GM18868 (cell line): Measurements from ENCODE around the gene PLCD3.
"Not testable (repeated sequence)": the region's sequence is repeated elsewhere in the genome, so short reads cannot be mapped to it uniquely, and the experiment has no call there.

Experiments used
- ATAC-seq: cut with Tn5 transposase; IDR thresholded peaks from one replicate; pipeline ENCODE4 v1.9.1; 2021; ENCODE audit warnings: mild to moderate bottlenecking, moderate library complexity; ENCODE audit not compliant: unreplicated experiment

The PLCD3 gene

DNA sequence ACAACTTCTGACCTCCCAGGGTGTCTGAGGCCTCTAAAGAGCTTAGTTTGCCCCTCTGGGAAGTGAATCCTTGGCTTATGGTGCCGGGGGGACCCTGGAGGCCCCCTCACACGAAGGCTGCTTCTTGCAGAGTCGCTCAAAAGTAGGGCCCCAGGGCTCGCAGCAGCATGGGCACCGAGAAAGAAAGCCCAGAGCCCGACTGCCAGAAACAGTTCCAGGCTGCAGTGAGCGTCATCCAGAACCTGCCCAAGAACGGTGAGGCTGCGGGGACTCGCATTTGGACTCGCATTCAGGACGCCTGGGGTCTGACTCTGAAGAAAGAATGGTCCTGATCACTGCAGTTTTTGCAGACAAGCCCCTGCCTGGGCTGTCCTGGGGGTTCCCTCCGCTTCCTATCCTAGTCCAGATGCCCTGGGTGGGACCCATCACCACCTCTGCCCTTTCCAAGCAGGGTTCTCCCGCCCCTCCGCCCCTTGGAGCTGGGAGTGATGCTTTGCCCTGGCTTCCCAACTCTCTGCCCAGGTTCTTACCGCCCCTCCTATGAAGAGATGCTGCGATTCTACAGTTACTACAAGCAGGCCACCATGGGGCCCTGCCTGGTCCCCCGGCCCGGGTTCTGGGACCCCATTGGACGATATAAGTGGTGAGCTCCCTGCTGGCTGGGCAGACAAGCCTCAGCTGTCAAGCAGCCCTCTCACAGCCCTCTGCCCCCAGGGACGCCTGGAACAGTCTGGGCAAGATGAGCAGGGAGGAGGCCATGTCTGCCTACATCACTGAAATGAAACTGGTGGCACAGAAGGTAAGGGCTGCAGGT lies 3.9 kb upstream of the PLCD3 start:
- ATAC-seq: no peak

DNA sequence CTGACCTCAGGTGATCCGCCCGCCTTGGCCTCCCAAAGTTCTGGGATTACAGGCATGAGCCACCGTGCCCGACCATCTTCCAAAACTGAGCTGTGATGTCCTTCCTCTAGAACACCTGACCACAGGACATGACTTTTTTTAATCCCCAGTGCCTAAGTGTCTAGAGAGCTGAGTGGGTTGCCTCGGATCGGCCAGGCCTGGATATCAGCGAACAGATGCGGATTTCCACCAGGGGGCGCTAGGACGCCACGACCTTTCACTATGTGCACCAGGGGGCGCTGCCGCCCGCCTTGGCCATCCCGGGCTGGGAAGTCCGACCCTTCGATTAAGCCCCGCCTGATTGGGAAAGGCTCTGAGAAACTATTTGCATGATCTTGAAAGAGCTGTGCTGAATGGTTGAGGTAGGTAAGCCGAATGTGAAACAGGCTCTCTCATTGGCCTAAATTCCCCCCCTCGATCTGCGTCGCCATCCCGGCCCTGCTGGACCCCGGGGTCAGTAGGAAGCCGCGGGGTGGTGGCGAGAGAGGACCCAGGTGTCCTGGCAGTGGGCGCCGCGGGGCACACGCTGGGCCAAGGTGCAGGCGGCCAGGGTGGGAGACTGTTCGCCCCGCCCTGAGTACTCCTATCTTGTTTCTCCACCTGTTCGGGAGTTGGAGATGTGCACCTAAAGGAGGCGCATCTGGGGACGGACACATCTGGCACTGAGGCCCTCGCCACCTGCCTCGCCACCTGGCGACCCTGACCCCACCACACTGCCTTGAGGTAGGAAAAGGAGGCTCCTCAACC lies 3.1 kb upstream of the PLCD3 start, which contains the start of gene ACBD4:
Gene ACBD4, plus strand, starts transcription at position 496 of the 786 bp plus-strand sequence. CDS start 458 bp downstream, outside the sequence.
- peak; percentile 81 for ATAC-seq

DNA sequence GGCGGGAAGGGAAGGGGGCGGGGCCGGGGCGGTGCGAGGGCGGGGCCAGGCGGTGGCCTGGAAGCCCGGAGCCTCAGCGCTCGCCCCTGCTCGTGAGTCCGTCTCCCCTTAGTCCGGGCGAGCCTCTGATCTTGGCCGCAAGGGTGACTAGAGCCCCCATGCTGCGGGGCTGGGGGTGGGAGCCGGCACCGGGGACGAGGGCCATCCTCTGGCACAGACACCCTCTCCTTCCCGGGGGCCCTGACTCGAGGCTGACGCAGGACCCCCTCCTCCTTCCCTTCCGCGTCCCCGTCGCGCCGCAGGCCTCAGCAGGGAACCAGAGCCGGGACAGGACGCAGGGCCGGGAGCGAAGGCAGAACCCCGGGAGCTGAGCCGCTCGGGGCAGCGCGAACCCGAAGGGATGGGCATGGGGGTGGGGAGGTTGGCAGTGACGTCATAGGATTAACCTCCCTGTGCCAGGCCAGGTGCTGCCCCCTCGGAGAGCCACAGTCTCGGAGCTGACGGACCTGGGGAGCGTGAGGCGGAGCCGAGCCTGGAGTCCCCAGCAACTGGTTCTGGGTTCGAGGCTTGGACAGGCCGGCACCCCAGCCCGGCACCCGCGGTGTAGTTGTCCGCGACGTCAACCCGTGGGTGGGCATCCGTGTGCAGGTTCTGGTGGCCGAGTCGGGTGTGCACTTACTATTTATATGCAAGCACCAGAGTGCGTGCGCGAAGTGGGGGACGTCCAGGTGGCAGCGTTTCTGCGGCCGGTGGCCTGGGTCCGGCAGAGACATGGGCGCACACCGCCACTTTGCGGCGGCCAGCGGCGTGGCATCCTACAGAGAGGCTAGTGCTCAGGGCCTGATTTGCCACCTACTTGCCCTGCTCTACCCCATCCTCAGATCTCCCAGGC lies 503 bp upstream of the PLCD3 start:
- ATAC-seq: no peak

DNA sequence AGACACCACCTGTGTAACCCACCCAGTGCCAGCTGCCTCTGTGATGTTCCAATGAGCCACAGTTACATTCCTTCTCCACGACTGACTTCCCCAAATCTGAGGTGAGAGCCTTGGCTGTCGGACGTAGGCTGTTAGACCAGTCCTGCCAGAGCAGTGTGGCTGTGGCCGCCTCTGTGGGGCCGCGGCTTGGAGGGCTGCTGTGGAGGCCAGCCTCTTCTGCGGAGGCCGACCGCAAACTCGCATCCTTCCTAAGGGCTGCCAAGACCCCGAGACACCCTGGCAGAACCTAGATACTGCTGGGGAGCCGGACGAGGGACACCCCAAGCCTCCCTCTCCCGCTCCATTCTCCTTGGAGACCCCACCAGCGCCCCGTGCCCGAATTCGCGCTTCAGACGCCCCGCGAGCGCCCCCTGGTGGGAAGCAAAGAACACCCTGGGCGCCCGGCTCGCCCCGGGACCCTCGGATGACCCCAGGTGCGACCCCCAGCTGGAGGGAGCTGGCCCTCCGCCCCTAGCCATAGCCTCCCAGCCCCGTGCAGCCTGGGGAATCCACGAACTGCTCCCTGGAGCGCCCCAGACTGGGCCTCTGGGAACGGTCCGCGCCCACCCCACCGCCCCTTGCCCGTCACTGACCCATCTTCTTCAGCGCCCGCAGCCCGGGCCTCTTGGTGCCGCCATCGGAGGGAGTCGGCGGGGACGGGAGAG lies 547 bp downstream of the PLCD3 start:
- no peak for ATAC-seq

DNA sequence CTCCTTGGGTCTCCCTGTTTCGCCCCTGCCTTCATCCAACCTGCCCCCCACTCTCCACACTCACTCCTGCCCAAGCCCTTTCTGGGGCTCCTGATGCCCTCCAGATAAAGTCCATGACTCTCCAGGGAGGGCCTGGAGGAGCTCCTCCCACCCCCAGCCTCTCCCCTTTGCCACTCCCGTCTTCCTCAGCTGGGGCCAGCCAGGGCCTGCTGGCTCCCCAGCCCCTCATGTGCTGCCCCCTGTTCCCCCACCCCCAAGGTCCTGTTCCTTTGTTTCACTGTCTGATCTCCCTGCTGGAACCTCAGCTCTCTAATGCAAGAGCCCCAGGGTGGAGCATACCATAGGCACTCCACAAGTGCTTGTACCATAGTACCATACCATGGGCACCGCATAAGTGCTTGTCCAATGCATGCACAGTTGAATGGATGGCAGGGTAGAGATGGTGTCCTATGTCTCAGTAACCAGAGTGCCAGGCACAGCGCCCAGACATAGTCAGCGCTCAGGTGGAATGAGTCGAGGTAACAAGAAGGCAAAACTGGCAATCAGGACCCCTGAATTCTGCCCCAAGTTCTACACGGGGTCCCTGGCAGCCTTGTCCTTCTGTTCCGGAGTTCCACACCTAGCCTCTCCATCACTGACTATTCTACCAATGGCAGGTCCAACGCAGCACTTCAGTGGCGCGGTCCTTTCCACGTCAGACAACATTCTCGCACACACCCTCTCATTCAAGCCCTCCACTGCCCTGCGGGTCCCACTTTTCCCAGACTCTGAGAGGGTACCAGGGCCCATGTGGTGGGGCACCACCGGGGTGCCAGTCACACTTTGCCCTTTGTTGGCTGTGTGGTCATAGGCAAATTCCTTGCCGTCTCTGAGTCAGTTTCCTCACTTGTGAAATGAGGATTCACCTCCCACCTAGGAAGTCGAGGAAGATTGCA lies 1.4 kb downstream of the PLCD3 start:
- ATAC-seq: no peak

DNA sequence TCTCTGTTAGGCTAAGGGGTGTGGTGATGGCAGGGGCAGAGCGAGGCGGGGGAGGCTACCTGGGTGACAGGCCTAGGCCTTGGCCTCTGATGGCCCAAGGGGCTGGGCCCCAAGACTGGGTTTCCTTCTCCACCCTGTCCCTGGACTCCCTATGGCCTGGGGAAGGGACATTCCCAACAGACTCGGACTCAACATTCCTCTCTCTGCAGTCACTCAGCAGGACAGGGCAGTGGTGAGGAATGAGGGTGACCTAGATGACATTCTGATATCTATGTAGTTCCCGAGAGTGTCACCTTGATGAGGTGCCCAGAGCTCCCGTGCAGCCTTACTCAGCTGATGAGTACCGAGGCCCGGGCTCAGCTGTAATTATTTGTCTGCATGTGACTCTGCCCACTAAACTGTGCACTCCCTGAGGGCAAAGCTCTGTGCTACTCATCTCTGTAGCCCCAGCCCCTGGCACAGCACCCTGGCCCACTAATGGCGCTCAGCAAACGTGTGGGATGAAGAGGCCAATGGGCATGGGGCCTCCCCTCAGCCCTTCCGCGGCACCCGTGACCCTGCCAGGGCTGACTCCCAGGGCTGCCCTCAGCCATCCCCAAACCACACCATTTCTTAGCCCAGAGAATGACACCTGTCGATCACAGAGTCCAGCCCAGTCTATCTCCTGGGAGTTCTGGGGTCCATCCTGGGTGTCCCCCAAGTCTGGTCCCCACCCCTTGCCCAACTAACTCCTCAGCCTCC lies 2.2 kb downstream of the PLCD3 start:
- no peak for ATAC-seq

DNA sequence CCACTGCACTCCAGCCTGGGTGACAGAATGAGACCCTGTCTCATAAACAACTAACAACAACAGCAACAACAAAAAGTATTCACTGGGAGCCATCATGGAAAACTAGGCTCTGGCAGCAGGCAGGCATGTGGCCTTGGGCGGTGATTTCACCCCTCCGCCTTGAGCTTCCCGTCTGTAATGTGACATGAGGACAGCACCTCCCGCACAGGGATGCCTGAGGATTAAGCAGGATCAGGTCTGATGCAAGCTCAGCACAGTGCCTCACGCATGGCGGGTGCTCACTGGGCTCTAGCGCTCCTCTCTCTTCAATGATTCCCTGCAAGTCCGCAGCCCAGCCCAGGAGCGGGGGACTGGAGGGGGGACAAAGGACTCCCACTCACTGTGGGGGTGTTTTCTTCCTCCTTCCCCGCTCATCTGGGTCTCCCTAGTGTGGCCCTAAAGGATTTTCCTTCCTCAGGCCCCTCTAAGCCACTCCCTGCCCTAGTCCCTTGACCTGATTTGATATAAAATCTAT lies 2.8 kb downstream of the PLCD3 start:
- ATAC-seq: no peak

DNA sequence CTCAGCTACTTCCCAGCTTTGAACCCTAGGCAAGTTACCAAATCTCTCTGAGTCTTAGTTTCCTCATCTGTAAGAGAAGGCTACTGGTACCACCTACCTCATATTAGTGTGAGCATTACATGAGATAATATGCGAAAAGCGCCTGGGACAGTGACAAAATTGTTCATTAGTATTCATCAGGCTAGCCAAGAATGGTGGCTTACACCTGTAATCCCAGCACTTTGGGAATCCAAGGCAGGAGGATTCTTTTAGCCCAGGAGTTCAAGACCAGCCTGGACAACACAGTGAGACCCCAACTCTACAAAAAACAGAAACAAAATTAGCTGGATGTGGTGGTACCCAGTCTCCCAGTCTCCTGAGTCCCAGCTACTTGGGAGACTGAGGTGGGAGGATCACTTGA lies 3.3 kb downstream of the PLCD3 start:
- no peak for ATAC-seq

DNA sequence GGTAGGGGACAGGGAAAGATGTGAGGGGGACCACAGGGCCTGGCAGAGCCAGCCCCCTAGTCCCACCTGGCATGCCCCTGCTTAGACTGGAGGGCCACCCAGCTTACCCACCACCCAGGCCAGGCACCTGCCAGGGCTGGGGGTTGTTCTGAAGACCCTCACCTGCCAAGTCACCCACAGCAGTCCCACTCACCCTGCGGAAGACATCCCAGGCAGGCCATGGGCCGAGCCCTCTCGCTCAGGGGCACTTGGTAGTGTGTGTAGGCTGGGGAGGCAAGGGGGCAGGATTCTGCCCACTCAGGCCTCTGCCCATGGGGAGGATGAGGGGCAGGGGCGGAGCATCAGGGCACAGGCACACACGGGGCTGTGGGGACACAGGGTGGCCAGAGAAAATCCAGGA lies 4.0 kb downstream of the PLCD3 start:
- no peak for ATAC-seq

DNA sequence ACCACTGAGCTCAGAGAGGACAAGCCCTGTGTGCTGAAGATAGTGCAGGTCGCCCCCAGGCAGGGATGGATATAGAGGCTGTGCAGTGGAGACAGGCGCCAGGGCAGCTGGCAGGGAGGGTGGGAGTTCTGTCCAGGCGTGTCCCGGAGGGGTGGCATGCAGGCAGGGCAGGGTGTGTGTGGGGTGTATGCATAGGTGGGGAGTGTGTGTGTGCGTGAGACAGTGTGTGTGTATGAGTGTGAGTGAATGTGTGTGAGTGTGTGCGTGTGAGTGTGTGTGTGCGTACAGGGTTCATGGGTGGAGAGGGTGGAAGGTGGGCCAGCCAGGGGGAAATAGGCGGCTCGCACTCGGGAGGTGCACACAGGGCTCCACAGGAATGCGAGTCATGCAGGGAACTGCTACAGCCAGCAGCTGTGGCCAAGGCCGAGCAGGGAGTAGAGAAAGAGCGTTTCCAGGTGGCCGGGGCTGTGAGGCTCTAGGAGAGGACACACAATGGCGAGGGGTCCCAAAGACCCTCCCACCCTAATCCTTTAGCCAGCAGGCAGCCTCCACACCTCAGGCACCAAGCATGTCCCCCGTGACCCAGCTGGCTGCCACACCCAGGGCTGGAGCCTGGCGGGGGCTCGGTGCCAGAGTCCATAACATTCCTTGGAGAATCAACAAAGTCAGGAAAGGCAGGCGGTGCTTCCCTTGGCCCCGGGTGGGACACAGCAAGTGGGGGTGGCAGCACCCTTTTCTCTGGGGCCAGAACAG lies 4.6 kb downstream of the PLCD3 start:
- ATAC-seq: no peak

DNA sequence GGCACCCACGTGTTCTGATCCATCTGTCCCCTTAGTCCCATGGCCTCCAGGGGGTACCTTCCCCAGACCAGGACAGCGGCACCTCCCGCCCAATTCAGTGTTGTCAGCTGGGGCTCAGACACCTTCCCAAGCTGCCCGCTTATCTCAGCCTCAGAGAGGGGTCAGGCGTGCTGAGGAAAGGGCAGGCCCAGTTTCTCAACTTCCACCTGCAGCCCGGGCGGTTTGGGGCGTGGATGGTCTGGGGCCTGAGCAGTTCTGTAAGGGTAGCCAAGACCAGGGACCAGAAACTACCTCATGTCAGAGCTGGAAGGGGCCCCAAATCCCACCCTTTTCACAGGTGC lies 5.1 kb downstream of the PLCD3 start:
- no peak for ATAC-seq

DNA sequence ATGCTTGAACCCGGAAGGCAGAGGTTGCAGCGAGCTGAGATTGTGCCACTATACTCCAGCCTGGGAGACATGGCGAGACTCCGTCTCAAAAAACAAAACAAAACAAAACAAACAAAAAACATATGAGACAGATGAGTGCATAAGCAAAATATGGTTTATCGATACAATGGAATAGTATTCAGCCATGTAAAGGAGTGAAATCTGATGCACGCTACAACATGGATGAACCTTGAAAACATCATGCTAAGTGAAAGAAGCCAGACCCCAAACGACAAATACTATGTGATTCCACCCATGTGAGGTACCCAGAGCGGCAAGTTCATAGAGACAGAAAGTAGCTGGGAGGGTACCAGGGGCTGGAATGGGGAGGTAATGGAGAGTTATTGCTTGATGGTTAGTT lies 6.8 kb downstream of the PLCD3 start:
- ATAC-seq: no peak

DNA sequence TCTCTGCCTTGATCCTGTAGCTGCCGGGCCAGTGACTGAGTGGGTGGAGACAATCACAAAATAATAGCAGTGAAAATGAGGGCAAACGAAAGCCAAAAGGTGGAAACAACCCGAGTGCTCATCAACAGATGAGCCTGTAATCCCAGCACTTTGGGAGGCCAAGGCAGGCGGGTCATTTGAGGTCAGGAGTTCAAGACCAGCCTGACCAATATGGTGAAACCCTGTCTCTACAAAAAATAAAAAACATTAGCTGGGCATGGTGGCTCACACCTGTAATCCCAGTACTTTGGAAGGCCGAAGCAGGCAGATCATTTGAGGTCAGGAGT lies 7.6 kb downstream of the PLCD3 start:
- ATAC-seq: not testable (repeated sequence)

DNA sequence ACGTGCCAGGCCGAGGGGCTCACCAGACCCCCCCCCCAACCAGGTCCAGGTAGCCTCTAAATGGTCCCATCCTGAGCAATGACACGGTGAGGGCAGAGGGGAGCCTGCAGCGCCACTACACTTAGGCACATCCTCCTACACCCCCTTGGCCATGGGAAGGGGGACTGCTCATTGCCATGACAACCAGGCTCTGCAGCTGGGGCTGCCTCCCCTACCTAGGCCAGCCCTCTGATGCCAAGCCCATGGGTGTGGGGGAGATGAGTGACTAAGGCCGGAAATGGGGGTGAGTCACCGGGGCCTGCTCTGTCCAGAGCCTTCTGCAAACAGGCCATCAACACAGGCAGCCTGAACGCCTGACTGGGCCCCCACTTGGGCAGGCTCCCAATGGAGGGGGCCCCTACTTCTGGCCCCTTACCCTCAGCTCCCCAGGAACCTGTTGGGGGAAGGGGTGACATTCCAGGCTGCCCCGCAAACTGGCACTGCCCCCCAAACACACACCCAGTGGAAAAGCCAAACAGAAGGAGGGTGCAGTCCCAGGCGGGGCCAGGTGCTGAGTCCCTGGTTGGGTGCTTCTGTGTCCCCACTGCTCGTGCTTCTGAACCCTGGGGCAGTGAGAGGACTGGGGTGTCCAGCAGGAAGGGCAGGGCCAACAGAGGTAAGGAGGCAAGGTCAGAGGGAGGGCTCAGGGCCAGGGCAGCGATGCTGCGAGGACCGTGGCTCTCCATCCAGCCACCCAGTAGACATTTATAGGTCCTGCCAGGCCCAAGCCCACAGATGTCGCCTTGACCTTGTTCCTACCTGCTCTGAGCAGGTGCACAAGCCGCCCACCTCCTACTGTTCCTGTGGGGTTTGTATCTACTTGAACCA lies 8.2 kb downstream of the PLCD3 start:
- no peak for ATAC-seq

DNA sequence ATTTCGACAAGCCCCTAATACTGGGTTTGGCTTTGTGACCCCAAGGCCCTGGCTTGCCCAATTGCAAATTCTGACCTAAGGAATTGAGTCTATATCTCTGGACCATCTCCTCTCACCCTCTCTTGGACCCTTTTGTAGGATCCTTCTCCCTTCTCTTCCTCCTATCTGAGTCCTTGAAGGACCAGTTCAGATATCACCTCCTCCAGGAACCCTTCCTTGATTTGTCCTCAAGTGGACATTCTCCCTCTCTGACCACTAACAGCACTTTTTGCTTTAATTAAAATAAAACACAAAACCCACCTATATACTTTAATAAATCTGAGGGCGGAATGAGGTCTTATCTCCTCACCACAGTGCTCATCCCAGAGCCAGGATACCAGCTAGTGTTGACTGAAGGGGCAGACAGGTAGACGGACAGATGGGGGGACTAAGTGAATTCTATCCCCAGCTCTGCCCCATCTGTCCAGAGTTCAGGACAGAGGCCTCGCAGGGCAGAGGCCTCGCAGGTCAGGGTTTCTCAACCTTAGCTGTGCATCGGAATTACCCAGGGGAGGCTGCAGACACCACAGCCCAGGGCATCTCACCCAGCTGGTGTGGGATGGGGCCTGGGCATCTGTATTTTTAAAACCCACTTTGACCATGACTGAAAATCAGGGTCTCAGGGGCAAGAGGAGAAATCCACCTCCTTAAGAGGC lies 9.1 kb downstream of the PLCD3 start:
- ATAC-seq: no peak

DNA sequence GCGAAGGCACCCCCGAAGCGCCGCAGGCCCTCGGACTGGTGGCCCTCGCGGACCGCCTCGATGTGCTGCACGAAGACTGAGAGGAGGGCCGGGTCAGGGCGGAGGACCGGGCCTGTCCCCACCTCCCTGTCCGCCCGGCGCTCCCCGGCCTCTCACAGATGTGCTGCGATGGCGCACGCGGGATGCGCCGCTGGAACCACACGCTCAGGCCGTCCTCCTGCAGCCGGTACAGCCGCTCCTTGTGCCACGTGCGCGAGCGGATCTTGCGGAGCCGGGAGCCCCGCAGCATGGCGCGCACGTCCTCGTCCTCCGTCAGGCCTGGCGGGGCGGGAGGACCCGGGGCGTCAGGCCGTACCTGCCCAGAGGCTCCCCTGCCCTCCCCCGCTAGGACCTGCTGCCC lies 11.3 kb downstream of the PLCD3 start:
- ATAC-seq: no peak

DNA sequence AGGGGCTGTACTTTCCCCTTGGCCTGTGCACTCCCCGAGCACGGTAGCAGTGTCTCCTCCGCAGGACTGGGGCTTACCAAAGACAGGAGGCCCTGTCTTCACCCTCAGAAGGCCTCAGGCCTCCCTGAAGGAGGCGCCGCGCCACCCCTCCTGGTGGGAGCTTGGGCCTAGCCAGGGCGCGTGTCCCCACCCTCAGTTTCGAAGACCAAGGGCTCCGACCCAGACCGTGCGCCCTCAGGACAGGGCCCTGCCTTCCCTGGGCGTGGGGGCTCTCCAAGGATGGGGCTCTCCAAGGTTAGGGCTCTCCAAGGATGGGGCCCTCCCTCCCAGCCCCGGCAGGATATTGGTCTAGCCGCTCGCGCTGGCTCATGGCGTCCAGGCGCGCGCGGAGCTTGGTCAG lies 11.8 kb downstream of the PLCD3 start:
- ATAC-seq: no peak
